SK-N-DZ (cell line): ENCODE measurements around the gene WRAP73.
A peak's percentile ranks its signal among the peaks of the same experiment; 100 is the strongest.
"Not testable (repeated sequence)": the region's sequence is repeated elsewhere in the genome, so short reads cannot be mapped to it uniquely, and the experiment has no call there.

Experiments used
- DNase-seq: peaks from one replicate; pipeline ENCODE4 v3.0.0-alpha.2; 2015; ENCODE audit warnings: low spot score

The WRAP73 gene

GRCh38 chr1:3599286-3599811, 50.6 kb downstream of the WRAP73 start:
- DNase-seq, result no peak

DNA sequence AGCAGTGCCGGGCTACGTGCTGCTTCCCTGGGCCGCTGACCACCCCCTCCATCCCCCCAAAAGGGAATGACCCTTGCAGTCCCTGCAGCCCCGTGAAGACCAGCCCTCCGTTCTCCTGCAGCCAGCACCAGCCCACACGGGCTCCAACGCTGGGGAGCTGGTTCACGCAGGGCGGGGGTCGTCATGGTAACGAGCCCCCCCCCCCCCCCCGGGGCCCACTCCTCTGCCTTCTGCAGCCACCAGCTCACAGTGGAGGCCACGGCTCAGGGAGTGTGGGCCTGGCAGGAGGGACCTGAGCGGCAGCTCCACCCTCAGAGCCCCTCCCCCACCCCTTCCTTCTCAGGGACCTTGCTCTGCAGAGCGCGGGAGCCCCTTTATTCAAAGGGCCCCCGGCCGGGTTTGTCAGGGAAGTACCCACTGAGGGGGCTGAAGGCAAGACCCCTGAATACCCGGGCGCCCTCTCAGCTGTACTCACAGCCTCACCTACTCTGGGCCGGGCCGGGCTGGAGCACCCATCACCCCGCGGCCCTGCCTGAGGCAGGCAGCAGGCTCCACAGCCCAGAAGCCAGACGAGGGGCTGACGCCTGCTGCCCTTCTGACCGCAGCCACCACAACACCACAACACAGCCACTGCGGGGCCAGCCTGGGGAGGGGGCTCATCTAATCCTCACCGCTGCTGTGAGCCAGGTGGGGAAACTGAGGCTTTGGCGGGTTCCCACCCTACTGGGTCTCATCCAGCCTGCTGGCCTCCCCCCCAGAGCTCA, 51.2 kb downstream of the WRAP73 start:
- DNase-seq, result peak; percentile 20

- peak; percentile 10 for DNase-seq
Observed at GRCh38 chr1:3598051-3598491, 51.8 kb downstream of the WRAP73 start.

DNA sequence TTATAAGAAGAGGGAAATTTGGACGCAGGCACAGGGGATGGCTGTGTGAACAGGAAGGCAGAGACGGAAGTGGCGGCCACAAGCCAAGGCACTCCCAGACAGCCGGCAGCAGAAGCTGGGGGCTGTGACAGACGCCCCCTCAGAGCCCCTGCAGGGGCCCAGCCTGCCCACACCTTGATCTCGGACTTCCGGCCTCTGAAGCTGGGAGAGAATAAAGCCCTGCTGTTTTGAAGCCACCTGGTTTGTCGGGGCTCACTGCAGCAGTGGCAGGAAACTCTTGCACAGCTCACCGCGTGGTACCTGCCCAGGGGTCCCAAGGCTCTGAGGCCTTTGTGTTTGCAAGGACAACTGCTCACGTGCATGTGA, 52.3 kb downstream of the WRAP73 start:
- no peak for DNase-seq

GRCh38 chr1:3596663-3597598, 53.0 kb downstream of the WRAP73 start:
- no peak for DNase-seq

DNA sequence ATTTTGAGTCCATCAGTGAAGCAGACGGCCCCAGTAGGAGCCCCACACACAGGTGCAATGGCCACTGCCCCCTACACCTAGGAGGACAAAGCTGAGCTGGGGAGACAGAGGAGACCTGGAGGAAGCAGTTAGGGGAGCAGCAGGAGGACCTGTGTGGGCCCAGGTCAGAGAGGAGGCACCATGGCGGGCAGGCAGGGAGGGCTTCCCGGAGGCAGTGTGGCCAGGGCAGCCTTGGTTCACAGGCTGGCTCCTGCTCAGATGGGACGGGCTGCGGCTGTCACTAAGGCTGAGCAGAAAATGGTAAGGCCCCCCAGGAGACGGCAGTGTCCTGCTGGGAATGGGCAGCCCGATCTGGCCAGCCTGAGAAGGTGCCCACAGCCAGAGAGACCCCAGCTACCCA, 54.0 kb downstream of the WRAP73 start:
- DNase-seq, result no peak

DNA sequence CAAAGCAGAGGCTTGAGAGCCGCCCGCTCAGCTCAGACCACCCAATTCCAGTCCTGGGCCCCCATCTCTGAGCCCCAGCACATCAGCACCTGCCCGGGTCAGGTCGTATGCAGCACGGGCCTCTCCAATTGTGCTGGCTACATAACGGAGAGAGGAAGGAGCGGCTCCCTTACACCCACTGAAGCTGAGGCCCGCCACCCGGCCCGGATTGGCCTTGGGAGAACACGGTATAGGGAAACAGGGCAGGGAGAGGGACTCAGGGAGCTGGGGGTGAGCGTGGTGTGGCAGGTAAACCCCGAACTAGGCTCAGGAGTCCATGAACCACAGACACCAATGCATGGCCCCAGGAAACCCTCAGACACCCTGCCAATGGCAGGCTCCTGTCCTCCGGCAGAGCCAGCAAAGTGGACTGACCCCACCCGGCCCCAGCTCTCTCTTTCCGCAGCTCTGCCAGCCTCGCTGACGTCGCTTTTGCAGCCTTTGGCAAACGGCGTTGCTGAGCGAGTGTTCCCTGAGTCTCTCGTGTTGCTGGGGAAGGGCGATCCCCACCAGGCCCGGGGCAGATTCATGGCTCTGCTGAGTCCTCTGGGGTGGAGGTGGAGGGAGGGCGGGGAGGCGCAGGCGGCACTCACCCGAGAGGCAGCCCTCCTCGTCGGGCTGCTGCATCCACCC, 55.1 kb downstream of the WRAP73 start:
- DNase-seq, result no peak

- DNase-seq, result no peak
Observed at GRCh38 chr1:3593745-3594144, 56.2 kb downstream of the WRAP73 start.

DNA sequence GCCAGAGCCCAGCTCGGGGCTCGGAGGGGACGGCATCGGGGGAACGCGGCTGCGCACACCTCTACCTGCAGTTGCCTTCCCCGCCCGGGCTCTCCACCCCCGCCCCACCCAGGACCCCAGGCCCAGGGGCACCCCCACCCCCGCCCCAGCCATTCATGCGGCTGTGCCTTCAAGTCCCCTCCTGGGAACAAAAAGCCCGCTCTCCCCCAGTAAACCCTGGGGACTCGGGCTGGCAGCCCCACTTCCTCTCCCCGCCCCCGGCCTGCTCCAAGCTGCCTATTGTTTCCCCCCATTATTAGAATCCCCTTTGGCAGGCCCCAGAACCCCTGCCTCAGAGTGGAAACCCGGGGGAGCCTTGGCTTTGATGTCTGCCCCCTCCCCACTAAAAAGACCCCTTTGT, 56.6 kb downstream of the WRAP73 start:
- DNase-seq, result no peak

DNA sequence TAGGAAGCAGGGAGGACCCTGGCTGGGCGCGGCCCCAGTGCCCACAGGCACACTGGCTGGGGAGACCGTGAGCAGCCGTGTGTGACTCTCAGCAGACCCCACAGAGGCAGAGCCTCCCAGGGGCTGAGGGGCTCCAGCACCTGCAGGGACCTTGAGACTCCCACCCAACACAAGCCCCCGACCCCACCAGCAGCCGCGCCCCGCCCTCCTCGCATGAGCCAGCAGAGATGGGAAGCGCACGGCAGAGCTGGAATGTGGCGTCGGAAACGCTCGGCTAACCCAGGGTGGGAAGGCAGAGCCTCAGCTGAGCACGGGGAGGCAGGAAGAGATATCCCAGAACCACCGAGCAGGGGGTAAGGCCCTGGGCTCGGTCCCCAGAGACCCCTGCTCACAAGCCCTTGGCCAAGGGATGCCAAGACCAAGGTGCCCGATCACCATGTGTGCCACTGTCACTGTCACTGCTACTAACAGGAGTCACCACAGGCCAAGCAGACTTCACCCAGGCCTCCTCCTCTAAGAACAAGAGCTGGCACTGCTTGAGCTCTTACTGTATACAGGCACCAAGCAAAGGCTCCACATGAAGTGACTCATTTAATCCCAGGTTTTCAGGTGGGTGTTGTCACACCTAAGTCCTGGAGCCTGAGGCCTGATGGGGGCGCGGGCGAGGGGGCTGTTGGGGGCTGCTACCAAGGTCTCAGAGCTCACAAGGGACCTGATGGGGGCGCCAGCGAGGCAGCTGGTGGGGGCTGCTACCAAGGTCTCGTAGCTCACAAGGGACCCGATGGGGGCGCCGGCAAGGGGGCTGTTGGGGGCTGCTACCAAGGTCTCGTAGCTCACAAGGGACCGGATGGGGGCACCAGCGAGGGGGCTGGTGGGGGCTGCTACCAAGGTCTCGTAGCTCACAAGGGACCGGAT, 58.7 kb downstream of the WRAP73 start:
- no peak for DNase-seq

- no peak for DNase-seq
Observed at GRCh38 chr1:3590139-3590763, 59.7 kb downstream of the WRAP73 start.

GRCh38 chr1:3588395-3588794, 61.5 kb downstream of the WRAP73 start:
- DNase-seq, result no peak

- no peak for DNase-seq
Observed at GRCh38 chr1:3586986-3587759, 62.7 kb downstream of the WRAP73 start.

DNA sequence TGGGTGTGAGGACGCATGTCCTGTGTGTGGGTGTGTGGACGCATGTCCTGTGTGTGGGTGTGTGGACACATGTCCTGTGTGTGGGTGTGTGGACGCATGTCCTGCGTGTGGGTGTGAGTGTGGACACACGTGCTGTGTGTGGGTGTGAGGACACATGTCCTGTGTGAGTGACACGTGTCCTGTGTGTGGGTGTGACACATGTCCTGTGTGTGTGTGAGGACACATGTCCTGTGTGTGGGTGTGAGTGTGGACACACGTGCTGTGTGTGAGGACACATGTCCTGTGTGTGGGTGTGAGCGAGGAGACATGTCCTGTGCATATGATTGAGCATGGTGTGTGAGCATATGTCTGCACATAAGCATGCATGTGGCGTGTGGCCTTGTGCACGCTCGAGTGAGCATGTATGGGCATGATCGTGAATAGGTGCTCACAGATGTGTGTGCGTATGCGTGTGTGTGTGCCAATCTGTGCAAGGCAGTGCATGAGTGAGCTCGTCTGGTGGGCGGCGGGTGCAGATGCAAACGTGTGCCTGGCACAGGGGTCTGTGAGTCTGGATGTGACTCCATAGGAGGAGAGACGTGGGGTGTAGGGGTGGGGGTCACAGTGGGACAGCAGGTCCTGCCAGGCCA, 63.8 kb downstream of the WRAP73 start:
- no peak for DNase-seq

- not testable (repeated sequence) for DNase-seq
Observed at GRCh38 chr1:3585353-3585868, 64.5 kb downstream of the WRAP73 start.

DNA sequence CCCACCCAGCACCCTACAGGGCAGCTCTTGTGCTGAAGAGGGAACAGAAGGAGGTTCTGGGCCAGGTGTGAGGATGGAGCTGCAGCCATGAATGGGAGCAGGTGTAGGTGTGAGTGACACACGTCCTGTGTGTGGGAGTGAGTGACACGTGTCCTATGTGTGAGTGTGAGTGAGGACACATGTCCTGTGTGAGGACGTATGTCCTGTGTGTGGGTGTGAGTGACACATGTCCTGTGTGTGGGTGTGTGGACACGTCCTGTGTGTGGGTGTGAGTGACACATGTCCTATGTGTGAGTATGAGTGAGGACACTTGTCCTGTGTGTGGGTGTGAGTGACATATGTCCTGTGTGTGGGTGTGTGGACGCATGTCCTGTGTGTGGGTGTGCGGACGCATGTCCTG, 65.0 kb downstream of the WRAP73 start:
- DNase-seq, result no peak

GRCh38 chr1:3583751-3584150, 66.2 kb downstream of the WRAP73 start:
- DNase-seq, result not testable (repeated sequence)

GRCh38 chr1:3581296-3582036, 68.4 kb downstream of the WRAP73 start:
- no peak for DNase-seq
